NCI-H1092 (cell line): ENCODE results near the gene FOXL3.

Experiments
- DNase-seq: peaks from one replicate; lab custom pipeline; 2025; lab: John Stamatoyannopoulos, UW

The FOXL3 gene

GRCh38 chr7:266851-267840 lies 22.8 kb upstream of the FOXL3 start:
- peak; percentile 29 for DNase-seq

- DNase-seq = no peak
These were observed 21.0 kb upstream of the FOXL3 start for GRCh38 chr7:268991-269390.

- DNase-seq = no peak
These were observed 20.2 kb upstream of the FOXL3 start for GRCh38 chr7:269721-270120.

- no peak for DNase-seq
These were observed 19.5 kb upstream of the FOXL3 start for GRCh38 chr7:270351-270983.

GRCh38 chr7:271266-272107 lies 18.5 kb upstream of the FOXL3 start:
- DNase-seq = no peak

GRCh38 chr7:272108-272615 lies 17.8 kb upstream of the FOXL3 start:
- no peak for DNase-seq

DNA sequence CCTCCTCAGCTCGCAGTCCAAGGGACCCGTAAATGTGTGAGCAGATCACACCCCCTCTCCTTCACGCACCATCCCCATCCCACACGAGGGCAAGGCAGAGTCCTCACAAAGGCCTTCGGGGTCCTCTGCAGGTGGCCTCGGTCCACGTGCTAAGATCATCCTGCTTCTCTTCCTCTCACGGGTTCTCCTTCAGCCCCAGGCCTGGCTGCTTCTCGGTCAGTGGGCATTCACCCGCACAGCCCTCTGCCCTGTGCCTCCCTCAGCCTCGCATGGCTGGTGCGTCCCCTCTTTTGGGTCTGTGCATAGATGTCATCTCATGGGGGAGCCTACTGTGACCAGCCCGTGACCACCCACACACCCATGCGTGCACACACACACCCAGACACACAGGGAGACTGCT lies 17.3 kb upstream of the FOXL3 start:
- no peak for DNase-seq

- no peak for DNase-seq
These were observed 16.6 kb upstream of the FOXL3 start for GRCh38 chr7:273327-273726.

DNA sequence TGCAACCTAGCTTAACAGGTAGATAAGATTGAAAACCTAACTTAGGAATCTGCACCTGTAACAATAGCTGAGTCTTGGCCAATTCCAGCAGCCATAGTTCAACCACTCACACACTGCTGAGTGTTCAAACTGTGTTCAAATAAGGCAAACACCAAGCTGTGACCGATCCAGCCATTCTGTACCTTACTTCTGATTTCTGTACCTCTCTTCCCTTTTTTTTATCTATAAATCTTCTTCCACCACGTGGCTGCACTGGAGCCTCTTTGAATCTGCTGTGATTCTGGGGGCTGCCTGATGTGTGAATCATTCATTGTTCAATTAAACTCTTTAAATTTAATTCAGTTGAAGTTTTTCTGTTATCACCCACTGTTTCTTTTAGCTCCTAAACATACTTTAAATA lies 15.7 kb upstream of the FOXL3 start:
- no peak for DNase-seq

DNA sequence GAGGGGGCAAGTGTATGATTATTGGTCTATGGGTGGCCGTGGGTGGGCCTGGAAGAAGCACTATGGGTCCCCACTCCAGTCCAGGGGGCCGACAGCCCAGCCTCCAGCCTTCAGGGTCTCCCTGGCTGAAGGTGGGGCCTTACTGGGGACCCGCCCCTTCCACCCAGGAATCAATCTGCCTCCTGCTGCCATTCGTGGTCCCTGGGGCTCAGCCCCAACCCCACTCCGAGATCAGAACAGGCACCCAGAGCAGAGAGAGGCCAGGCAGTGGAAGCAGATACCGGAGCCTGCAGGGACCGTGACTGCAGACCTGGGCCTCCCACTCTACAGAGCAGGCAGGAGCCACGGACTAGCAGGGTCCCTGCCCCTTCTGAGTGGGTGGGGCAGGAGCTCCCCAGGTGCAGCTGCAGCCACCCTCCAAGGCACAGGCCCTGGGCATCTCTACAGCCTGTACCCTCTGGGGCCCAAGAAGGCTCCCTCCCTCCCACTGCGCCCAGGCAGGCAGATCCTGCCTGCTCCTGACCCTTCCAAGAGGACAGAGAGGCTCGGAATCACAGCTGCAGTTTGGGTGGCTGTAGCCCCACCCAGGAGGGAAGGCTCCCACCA lies 13.6 kb upstream of the FOXL3 start:
- DNase-seq = no peak

DNA sequence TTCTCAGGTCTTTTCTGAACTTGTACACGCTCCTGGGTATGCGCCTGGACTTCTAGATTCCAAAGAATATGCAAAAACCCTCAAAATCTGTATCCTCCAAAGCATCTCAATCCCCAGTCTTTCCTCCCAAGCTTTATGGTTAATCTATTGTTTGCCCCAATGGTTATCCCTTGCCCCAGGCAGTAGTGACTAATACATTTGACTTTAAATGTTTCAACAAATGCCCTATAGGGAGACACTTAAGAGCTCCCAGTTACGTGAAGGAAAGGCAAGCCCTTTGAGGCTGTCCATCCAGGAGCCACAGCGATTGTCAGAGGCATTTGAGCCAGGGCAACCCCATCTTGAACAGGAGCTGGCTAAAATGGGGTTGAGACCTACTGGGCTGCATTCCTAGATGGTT lies 12.7 kb upstream of the FOXL3 start:
- no peak for DNase-seq

DNA sequence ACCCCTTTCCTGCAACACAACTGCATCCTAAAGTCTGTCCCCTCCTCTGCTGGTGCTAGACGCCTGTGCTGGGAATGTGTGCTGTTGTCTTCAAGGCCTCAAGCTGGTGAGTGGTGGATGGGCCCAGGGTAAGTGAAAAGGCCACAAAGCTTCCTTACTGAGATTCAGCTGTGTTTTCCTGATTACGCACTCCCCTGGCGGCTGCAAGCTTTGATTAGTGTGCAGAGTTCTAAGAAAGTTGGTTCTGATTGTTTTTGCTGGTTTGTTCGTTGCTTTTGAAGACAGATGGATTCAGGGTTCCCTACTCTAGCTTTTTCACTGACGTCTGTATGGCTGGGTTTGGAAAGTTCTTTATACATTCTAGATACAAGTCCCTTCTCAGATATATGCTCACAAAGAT lies 11.9 kb upstream of the FOXL3 start:
- no peak for DNase-seq

DNA sequence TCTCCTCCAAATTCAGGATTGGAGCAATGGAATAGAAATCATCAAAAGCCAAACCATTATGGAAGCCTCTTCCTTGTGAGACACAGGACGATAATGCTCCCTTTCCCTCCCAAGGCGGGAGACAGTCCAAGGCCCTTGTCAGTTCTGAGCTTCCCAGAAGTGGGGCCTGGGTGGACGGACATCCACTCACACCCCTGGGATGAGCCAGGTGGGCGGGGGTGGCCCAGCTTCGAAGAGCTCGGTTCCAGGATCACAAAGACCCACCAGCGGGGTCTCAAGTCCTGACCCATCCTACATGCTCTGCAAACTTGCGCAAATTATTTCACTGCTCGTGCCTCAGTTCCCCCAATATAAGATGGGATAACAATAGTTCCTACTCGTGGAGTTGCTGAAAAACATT lies 10.1 kb upstream of the FOXL3 start:
- no peak for DNase-seq

- DNase-seq = no peak
These were observed 9.5 kb upstream of the FOXL3 start for GRCh38 chr7:280461-280860.

DNA sequence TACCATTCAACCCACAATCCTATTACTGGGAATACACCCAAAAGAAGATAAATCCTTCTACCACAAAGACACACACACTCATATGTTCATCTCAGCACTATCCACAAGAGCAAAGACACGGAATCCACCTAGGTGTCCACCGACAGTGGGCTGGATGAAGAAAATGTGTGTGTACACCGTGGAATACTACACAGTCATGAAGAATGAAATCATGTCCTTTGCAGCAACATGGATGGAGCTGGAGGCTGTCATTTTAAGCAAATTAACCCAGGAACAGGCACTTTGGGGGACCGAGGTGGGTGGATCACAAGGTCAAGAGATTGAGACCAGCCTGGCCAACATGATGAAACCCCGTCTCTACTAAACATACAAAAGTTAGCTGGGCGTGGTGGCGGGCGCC lies 8.3 kb upstream of the FOXL3 start:
- no peak for DNase-seq

DNA sequence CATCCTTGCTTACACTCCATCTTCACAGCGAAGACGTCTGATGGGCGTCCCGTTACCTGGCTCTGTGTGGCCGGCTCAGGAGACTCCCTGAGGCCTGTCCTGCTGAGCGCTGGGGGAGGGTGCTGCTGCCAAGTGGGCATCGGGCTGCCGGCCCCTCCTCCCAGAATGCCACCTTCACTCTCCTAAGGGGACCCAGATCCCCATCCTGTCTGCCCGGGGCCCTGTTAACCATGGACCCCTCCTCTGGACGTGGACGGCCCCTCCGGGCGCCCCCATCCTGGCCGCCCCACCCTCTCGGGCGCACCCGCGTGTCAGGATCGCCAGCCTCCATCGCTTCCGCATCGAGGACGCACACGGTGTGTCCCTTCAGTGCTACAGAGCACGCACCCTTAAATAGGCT lies 7.3 kb upstream of the FOXL3 start:
- no peak for DNase-seq

DNA sequence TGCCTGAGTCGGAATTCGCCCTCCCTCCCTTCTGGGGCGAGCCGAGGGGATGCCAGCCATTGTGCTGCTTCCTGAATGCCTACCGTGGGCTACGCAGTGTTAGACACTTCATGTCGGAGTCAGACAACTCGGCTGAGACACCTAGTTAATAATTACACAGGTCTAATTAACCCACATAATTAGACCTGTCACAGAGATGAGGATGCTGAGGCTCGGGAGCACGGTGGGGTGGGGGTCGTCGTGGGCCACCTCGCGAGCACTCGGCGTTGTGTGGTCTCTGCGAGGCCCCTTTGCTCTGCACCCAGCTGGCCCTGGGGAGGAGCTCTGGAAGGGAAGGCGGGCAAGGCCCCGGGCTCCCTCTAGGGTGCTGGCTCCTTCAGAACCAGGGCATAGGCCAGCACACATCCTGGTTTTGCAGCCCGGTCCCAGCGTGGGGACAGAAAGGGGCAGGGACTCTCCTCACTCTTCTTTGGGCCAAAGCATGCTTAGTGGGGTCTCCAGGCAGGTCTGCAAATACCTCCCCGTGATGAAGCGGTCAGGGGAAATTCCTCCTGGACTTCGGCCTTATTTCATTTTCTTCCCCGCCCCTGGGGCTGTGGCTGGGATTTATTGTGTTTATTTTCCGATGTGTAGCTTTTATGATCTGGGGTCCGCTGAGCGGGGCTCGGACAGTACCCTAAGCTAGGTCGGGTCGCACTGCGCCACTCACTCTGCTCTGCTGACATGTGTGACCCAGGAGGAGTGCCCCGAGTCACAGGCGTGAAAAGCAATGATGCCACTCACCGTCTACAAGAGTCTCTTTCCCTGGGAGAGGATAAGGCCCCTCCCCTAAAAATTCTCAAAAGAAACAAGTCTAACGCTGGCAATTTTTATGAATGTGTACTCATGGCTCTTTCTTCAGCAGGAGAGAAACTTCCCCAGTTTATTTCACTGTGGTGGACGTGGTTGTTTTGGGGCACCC lies 4.9 kb upstream of the FOXL3 start:
- DNase-seq = no peak

DNA sequence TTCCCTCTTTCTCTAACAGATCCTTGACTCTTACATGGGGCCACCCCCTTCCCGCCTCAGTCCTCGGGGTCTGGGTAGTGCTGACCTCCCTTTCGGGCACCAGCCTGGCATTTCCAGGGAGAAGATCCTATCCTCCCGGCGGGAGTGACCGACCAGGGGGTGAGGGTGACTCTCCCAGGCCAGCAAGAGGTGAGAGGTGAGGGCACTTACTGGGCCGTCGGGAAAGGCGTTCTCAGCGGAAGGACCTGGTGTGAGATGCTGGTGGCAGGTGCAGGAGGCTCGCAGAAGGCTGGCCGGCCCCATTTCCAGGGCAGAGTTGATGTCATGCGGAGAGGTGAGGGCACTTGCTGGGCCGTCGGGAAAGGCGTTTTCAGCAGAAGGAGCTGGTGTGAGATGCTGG lies 4.2 kb upstream of the FOXL3 start:
- no peak for DNase-seq

GRCh38 chr7:286266-286665 lies 3.7 kb upstream of the FOXL3 start:
- DNase-seq = no peak

DNA sequence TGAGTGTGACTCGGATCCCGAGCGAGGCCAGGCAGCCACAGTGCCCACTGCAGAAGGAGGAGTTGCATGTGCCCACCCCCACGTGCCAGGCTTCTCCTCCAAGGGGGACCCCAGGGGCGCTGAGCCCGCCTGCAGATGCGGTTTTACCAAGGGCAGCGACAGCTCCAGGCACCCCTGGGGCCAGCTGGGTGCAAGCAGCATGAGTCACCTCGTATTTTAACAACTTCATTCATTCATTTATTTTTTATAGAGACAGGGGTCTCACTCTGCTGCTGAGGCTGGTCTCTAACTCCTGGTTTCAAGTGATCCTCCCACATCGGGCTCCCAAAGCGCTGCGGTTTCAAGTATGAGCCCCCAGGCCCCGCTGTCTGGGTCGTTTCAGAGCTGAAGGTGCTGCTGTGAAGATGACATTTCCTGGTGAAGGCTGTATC lies 1.3 kb upstream of the FOXL3 start:
- DNase-seq = no peak
